Gastroesophageal sphincter (tissue), 3 donors: ENCODE measurements around the gene TTC32.

Experiments used
- EP300 ChIP-seq: sonication (generic); formaldehyde crosslinking; IDR thresholded peaks from one replicate; pipeline ENCODE4 v1.6.1; 2017; ENCODE audit warnings: antibody characterized with exemption, mild to moderate bottlenecking
- POLR2A ChIP-seq, 2 donors: fragments of 450-650 bp; IDR thresholded peaks; one replicate each; pipeline ENCODE4 v1.6.1; 2017; ENCODE audit warnings: antibody characterized with exemption in 2 of 2, mild to moderate bottlenecking in 2 of 2, moderate library complexity in 1 of 2
- POLR2AphosphoS5 ChIP-seq: sonication (generic); formaldehyde crosslinking; IDR thresholded peaks from one replicate; pipeline ENCODE4 v1.6.1; 2017; ENCODE audit warnings: antibody characterized with exemption
- TF ChIP-seq, protein P1 (sequence below), 4 experiments: fragments of 200-600 bp in 2 of 4; fragments of 450-650 bp in 2 of 4; sonication (generic) in 1 of 4; IDR thresholded peaks; one replicate each; pipeline ENCODE4 v1.5.1; 2017 to 2019; ENCODE audit warnings: antibody characterized with exemption in 4 of 4, mild to moderate bottlenecking in 2 of 4, moderate library complexity in 2 of 4

GRCh38 chr2:19947184-19947940, 45.6 kb upstream of the TTC32 start:
- TF ChIP-seq, protein P1, sequence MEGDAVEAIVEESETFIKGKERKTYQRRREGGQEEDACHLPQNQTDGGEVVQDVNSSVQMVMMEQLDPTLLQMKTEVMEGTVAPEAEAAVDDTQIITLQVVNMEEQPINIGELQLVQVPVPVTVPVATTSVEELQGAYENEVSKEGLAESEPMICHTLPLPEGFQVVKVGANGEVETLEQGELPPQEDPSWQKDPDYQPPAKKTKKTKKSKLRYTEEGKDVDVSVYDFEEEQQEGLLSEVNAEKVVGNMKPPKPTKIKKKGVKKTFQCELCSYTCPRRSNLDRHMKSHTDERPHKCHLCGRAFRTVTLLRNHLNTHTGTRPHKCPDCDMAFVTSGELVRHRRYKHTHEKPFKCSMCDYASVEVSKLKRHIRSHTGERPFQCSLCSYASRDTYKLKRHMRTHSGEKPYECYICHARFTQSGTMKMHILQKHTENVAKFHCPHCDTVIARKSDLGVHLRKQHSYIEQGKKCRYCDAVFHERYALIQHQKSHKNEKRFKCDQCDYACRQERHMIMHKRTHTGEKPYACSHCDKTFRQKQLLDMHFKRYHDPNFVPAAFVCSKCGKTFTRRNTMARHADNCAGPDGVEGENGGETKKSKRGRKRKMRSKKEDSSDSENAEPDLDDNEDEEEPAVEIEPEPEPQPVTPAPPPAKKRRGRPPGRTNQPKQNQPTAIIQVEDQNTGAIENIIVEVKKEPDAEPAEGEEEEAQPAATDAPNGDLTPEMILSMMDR (IDR thresholded peaks at IDR 0.05): no peak
- no peak for TF ChIP-seq EP300
- no peak for TF ChIP-seq POLR2A (IDR thresholded peaks at IDR 0.05)
- TF ChIP-seq POLR2AphosphoS5: no peak
